ENCODE measurements around the gene CCDC141.
A peak's percentile ranks its signal among the peaks of the same experiment; 100 is the strongest.

The CCDC141 gene

GRCh38 chr2:178920916-178921513 lies 128.9 kb downstream of the CCDC141 start:
- no peak for TF ChIP-seq CTCF (IDR thresholded peaks at IDR 0.05; ENCODE audit: extremely low read depth, insufficient read depth, missing control alignments)
- in situ Hi-C loops (cut with MboI; ENCODE audit: low pct_unique_long_range_greater_than_20kb, low sequenced_read_pairs, unreplicated experiment) = no loop called here
- DNase-seq (ENCODE audit: low spot score) = no peak

GRCh38 chr2:178917555-178917954 lies 132.4 kb downstream of the CCDC141 start:
- no peak for TF ChIP-seq CTCF (IDR thresholded peaks at IDR 0.05; ENCODE audit: extremely low read depth, insufficient read depth, missing control alignments)
- DNase-seq (ENCODE audit: low spot score) = no peak
- in situ Hi-C loops (cut with MboI; ENCODE audit: low pct_unique_long_range_greater_than_20kb, low sequenced_read_pairs, unreplicated experiment) = no loop called here

- DNase-seq (ENCODE audit: low spot score) = no peak
- in situ Hi-C loops (cut with MboI; ENCODE audit: low pct_unique_long_range_greater_than_20kb, low sequenced_read_pairs, unreplicated experiment) = no loop called here
- no peak for TF ChIP-seq CTCF (IDR thresholded peaks at IDR 0.05; ENCODE audit: extremely low read depth, insufficient read depth, missing control alignments)
Observed at GRCh38 chr2:178915423-178916173, 134.3 kb downstream of the CCDC141 start.

GRCh38 chr2:178914259-178914849 lies 135.6 kb downstream of the CCDC141 start:
- in situ Hi-C loops (cut with MboI; ENCODE audit: low pct_unique_long_range_greater_than_20kb, low sequenced_read_pairs, unreplicated experiment) = no loop called here
- DNase-seq (ENCODE audit: low spot score) = peak; percentile 50
- peak; percentile 86 for TF ChIP-seq CTCF (IDR thresholded peaks at IDR 0.05; ENCODE audit: extremely low read depth, insufficient read depth, missing control alignments)

GRCh38 chr2:178913049-178913441 lies 136.9 kb downstream of the CCDC141 start:
- DNase-seq (ENCODE audit: low spot score) = no peak
- TF ChIP-seq CTCF (IDR thresholded peaks at IDR 0.05; ENCODE audit: extremely low read depth, insufficient read depth, missing control alignments) = no peak
- in situ Hi-C loops (cut with MboI; ENCODE audit: low pct_unique_long_range_greater_than_20kb, low sequenced_read_pairs, unreplicated experiment) = no loop called here

- TF ChIP-seq CTCF (IDR thresholded peaks at IDR 0.05; ENCODE audit: extremely low read depth, insufficient read depth, missing control alignments) = no peak
- in situ Hi-C loops (cut with MboI; ENCODE audit: low pct_unique_long_range_greater_than_20kb, low sequenced_read_pairs, unreplicated experiment) = no loop called here
- DNase-seq (ENCODE audit: low spot score) = no peak
Observed at GRCh38 chr2:178912416-178913048, 137.4 kb downstream of the CCDC141 start.

Data from GM13977 (cell line).